ENCODE measurements around the gene CFAP45.

DNA sequence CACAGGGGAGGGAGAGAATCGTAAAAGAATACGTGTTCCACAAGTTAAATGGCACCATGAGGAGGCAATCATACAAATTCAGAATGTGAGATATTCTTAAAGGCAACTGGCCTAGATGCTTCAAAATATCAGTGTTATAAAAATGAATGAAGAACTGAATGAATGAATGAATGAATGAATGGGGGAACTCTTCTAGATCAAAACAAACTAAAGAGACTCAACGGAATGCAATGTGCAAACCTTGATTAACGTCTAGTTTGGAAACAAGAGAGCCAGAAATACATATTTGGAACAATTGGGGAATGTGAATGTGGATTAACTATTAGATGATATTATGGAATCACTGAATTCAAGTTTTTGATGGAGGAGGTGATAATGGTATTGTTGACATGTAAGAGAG is 16.8 kb downstream of the CFAP45 start:
- TF ChIP-seq EZH2 (IDR thresholded peaks at IDR 0.05; ENCODE audit: borderline replicate concordance, insufficient read depth, low read depth, low read length, poor library complexity, severe bottlenecking) = no peak
- TF ChIP-seq, protein P1, sequence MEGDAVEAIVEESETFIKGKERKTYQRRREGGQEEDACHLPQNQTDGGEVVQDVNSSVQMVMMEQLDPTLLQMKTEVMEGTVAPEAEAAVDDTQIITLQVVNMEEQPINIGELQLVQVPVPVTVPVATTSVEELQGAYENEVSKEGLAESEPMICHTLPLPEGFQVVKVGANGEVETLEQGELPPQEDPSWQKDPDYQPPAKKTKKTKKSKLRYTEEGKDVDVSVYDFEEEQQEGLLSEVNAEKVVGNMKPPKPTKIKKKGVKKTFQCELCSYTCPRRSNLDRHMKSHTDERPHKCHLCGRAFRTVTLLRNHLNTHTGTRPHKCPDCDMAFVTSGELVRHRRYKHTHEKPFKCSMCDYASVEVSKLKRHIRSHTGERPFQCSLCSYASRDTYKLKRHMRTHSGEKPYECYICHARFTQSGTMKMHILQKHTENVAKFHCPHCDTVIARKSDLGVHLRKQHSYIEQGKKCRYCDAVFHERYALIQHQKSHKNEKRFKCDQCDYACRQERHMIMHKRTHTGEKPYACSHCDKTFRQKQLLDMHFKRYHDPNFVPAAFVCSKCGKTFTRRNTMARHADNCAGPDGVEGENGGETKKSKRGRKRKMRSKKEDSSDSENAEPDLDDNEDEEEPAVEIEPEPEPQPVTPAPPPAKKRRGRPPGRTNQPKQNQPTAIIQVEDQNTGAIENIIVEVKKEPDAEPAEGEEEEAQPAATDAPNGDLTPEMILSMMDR (IDR thresholded peaks at IDR 0.05) = no peak
